PC-9 (cell line): Measurements from ENCODE around the gene PAM16.

ENCODE experiments used
- CTCF ChIP-seq: fragments of 200-600 bp; sonication (generic); conservative IDR thresholded peaks from 2 replicates; pipeline ENCODE4 v1.6.1; 2017; ENCODE audit warnings: mixed run types, antibody characterized with exemption, mild to moderate bottlenecking, moderate library complexity
- EZH2 ChIP-seq: fragments of 200-600 bp; sonication (generic); IDR thresholded peaks from 2 replicates; pipeline ENCODE4 v1.8.0; 2017; ENCODE audit warnings: antibody characterized with exemption, low read depth

- TF ChIP-seq EZH2 (no peak), CTCF (no peak)
Measured at GRCh38 chr16:4327386-4328045, 23.6 kb downstream of the PAM16 start.
